Measurements from ENCODE around the gene ADRA2C.

- TF ChIP-seq CTCF (conservative IDR thresholded peaks at IDR 0.05), result no peak
- no peak for TF ChIP-seq EZH2 (IDR thresholded peaks at IDR 0.05; ENCODE audit: low read depth)
Measured at GRCh38 chr4:3791910-3792542, 25.8 kb downstream of the ADRA2C start.
